Kidney glomerular epithelial cell (primary cell): Measurements from ENCODE around the gene CNTN4.

Experiments
- DNase-seq: peaks from one replicate; lab custom pipeline; 2025; lab: John Stamatoyannopoulos, UW

CNTN4 gene

GRCh38 chr3:2153053-2153452 lies 54.4 kb downstream of the CNTN4 start:
- DNase-seq, result no peak

DNA sequence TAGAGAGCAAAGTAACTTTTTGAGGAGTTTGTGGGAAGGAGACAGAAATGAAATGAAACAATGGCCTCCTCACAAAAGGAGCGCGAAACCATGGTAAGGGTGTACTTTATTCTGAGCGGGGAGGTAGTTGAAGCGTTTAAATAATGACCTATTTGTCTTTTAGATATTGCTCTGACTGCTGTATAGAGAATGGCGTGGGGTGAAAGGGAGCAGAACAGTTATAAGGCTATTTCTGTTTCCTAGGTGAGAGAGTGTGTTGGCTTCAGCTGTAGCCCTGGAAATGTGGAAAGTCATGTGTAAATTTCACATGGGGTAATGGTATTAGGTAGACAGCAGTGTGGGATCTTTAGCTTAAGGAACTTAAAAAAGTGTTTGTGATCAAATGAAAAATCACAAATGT lies 54.9 kb downstream of the CNTN4 start:
- no peak for DNase-seq

DNA sequence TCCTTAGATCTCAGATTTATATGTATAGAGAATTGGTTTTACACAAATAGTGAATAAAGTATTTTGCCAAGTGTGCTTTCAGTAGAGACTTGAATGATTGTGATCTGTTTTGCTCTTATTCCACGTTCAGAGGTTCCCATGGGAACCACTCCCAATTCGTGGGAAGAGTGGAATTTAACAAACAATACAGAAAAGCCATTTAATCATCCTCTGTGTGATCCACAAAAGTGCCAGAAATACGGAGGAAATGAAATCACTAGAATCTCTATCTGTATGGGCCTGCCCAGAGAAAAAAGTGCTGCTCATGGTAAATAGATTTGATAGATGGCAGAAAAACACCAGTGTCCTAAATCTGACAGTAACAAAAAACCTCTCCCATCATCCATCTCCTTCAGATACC lies 56.0 kb downstream of the CNTN4 start:
- no peak for DNase-seq

GRCh38 chr3:2156244-2156847 lies 57.7 kb downstream of the CNTN4 start:
- DNase-seq, result no peak

GRCh38 chr3:2158828-2159227 lies 60.2 kb downstream of the CNTN4 start:
- DNase-seq, result no peak

GRCh38 chr3:2166552-2166951 lies 67.9 kb downstream of the CNTN4 start:
- peak; percentile 25 for DNase-seq

- no peak for DNase-seq
These were observed 74.0 kb downstream of the CNTN4 start for GRCh38 chr3:2172561-2173171.

DNA sequence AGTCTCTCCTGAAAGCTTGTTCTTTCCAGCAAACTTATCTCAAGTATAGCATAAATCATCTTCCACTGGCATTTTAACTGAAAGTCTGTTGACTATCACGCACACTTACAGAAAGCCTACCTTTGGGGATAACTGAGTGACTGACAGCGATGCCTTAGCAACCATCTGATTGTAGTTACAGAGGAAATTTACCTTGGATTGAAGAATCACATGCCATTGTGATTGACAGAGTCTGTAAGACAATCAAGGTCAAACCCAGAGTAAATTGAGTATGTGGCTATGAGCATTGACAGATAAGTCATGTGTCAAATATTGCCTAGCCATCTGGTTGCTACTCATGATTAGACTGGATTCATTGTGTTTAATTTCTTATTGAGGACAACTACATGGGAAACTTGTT lies 82.0 kb downstream of the CNTN4 start:
- DNase-seq, result no peak

DNA sequence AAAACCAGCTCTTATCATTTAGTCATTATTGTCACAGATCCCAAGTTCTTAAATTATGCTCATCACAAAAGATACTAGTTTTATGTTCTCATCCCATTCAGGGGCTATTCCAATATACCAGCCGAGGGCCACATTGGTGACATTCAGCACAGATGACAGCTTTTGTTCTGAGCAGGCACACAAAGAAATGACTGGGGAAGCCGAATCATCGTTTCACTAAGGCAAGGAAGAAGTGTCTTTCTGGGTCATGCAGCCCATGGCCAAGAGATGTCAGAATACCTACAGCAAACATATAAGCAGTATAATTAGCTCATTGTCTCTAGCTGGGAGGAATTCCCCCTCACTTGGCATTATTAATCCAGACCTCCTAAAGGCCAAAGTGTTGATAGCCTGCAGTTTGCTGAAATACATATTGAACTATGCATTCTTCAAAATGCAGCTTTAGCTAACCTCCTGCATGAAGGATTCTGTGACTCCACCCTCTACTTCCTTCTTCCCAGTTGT lies 100.2 kb downstream of the CNTN4 start:
- DNase-seq, result no peak

DNA sequence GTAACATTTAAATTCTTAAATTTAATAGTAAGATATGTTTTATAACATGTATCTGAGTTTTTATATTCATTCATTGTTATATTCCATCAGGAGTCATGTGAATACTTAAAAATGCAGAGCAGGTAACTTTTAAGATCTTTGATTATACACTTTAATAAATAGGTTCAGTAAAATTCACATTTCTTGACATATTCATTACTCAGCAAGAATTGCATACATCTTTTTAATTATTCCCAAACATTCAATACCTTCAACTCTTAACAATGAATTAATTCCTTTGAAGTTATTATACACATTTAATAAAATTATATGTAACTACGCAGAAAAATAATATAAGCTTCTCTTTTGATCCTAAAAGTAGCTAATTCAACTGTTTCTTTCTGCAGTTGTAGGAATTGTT lies 105.4 kb downstream of the CNTN4 start:
- DNase-seq, result no peak

- no peak for DNase-seq
These were observed 107.0 kb downstream of the CNTN4 start for GRCh38 chr3:2205692-2206091.

GRCh38 chr3:2206536-2206935 lies 107.9 kb downstream of the CNTN4 start:
- DNase-seq, result no peak

- no peak for DNase-seq
These were observed 112.9 kb downstream of the CNTN4 start for GRCh38 chr3:2211568-2211967.

GRCh38 chr3:2212206-2212605 lies 113.5 kb downstream of the CNTN4 start:
- no peak for DNase-seq

DNA sequence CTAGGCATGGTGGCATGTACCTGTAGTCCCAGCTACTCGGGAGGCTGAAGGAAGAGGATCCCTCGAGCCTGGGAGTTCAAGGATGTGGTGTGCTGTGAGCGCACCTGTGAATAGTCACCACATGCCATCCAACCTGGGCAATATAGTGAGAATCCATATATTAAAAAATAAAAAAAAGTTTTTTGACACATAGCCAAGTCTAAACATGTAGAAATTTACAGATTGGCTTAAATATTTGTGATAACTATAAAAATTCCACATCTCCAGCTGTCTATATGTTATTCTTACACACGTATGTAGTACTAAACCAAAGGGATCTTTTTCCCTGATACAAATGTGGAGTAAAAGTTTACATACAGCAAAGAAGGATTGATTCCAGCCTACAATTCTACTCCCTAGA lies 119.7 kb downstream of the CNTN4 start:
- no peak for DNase-seq

DNA sequence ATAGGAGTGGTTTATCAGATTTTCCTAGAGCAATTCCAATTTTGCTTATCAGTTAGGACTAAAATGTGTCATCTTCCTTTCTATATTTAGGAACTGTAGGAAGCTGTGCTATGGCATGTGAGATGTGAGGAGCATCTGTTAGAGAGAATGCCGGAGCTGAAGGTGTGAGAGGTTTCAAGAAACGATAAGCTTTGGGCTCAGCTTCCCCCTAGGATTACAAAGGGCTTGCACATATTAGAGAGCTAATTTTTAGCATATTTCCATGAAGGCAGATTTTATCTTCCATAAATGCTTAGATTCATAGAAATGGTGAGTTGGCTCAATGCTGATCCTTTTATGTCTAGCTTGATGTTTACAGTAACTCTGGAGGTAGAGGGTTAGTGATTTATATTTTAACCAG lies 120.2 kb downstream of the CNTN4 start:
- no peak for DNase-seq

- DNase-seq, result no peak
These were observed 137.5 kb downstream of the CNTN4 start for GRCh38 chr3:2236203-2236602.

GRCh38 chr3:2244137-2244536 lies 145.5 kb downstream of the CNTN4 start:
- no peak for DNase-seq

- DNase-seq, result no peak
These were observed 148.4 kb downstream of the CNTN4 start for GRCh38 chr3:2246873-2247648.

- DNase-seq, result no peak
These were observed 149.2 kb downstream of the CNTN4 start for GRCh38 chr3:2247831-2248230.

DNA sequence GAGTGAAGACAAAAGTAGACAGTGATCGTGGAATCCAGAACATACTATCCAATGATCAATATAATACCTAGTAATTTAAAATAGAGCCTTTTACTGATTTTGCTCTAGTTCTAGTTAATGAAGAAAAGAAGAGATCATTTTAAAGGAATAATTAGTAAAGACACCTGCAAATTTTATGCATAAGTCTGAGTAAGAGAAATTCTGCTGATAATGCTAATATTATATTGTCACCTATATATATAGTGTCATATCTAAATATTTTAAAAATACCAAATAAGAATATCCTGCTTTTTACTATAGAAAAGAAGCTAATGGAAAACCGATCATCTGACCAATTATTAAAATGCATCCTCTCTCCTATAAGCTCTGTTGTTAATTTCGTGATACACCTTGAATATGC lies 152.1 kb downstream of the CNTN4 start:
- DNase-seq, result no peak

DNA sequence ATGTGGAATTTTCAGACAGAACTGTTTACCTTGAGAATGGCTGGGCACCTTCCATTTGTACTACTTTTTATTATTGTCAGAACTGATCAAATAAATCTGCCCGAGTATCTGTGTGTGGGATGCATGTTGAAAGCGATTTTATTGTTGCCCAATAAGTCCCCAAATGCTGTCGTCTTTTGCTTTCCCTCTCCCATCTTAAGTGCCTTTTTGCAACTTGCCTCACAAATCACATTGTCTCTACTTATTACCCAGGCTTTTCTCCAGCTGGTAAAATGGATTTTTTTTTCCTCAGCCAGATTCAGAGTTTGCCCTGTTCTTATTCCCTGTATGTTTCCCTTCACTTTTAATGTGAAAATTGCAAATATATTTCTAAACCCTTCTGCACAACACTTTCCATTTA lies 163.1 kb downstream of the CNTN4 start:
- no peak for DNase-seq

GRCh38 chr3:2262204-2262603 lies 163.5 kb downstream of the CNTN4 start:
- no peak for DNase-seq
